Mucosa of gallbladder (tissue), 1 donor: Measurements from ENCODE around the gene HSD17B2. TPM values are rescaled to one million over a fixed set of nuclear protein-coding genes. Genes with fewer than 3 reads are reported as not detected.
"Not testable (repeated sequence)": the region's sequence is repeated elsewhere in the genome, so short reads cannot be mapped to it uniquely, and the experiment has no call there.

Experiments
- DNase-seq: peaks from one replicate; pipeline ENCODE4 v3.0.0-alpha.2; 2020; ENCODE audit warnings: low spot score
- total RNA-seq: library from RNA; stranded (reverse); gene quantifications from one replicate; pipeline ENCODE4 v1.2.1, GENCODE V29; 2021
- donor health status: DM: no; HTN: no; CAD: no.

Gene HSD17B2
- total RNA-seq, 1 donor from 2014 or later: 114 TPM

- no peak for DNase-seq
Observed at GRCh38 chr16:82081264-82081663, 46.2 kb downstream of the HSD17B2 start.

- no peak for DNase-seq
Observed at GRCh38 chr16:82082097-82082496, 47.0 kb downstream of the HSD17B2 start.

DNA sequence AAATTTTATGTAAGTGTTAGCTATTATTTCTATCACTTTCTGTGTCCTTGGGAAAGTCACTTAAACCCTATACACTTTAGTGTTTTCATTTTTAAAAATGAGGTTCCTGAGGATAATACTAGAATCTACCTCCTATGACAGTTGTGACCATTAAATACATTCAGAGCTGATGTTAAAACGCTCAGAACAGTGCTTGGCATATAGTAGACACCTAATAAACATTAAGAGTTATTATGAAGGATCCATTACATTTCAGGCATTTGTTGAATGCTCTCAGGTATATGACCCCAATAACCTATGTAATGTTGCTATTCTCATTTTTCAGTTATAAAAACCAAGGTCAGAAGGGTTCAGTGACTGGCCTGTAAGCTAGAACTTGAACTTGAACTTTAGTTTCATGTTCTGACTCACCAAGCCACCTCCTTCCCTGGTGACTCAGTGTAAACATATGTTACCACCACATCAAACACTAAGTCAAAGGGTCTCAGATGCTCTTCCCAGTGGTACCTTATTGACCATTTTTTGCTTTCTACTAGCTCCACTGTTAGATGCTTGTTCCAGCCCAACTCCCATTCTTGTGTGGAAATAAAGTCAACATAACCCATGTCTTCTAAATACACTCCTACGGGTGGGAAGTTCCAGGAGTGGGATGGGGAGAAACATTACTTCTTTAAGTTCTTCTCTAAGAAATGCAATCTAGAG lies 47.6 kb downstream of the HSD17B2 start:
- no peak for DNase-seq

DNA sequence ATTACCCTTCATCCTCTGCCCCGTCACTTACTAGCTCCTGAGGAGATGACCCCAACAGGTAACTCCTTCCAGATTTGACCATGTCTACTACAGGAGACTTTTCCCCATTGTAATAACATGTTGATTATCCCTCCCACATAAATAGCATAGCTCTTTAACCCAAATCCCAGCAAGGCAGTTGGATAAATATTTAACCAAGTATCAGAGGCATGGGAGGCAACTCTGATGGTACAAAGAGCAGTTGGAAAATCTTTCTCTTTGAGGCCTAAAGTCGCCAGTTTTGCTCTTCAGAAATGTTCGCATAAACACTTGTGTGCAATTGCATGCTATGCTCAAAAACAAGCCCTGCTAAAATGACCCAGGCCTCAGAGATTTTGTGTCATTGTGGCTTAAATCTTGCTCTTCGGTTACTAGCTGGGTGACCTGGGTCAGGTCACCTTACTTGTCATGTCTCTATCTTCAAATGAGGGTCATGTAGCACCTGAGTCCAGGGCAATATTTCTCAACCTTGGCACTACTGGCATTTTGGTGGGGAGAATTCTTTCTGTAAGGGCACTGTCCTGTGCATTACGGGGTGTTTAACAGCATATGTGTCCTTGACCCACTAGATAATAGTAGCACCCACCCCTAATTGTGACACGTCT lies 48.8 kb downstream of the HSD17B2 start:
- DNase-seq: no peak

GRCh38 chr16:82085011-82085779 lies 50.1 kb downstream of the HSD17B2 start:
- no peak for DNase-seq

GRCh38 chr16:82088483-82088882 lies 53.4 kb downstream of the HSD17B2 start:
- DNase-seq: no peak

GRCh38 chr16:82091241-82091640 lies 56.2 kb downstream of the HSD17B2 start:
- DNase-seq: no peak

DNA sequence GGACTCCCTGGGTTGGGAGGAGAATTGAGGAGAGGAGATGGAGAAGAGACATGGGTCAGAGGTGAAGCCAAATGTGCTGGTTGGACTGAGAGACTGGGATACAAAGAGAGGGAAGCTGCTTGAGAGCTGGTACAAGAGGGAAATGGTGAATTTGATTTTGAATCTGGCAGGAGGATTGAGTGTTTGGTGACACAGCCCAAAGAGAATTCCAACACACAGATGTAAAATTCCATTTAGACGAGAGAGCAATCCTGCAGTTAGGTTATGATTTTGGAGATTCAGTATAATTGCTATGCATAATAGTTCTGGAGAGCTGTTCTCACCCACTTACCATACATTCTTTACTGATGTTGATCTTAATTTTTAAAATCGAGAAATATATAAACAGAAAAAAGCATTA lies 57.7 kb downstream of the HSD17B2 start:
- no peak for DNase-seq

DNA sequence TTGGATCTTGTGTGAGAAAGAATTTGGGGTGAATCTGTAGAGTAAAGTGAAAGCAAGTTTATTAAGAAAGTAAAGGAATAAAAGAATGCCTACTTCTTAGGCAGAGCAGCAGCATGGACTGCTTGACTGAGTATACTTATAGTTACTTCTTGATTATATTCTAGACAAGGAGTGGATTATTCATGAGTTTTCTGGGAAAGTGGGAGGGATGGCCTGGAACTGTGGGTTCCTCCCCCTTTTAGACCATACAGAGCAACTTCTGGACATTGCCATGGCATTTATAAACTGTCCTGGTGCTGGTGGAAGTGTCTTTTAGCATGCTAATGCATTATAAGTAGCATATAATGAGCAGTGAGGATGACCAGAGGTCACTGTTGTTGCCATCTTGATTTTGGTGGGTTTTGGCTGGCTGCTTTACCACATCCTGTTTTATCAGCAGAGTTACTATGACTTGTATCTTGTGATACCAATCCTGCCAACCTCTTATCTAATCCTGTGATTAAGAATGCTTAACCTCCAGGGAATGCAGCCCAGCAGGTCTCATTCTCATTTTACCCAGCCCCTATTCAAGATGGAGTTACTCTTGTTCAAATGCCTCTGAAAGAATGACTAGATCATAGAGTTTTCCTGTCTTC lies 58.7 kb downstream of the HSD17B2 start:
- DNase-seq: no peak

GRCh38 chr16:82094942-82095540 lies 60.0 kb downstream of the HSD17B2 start:
- DNase-seq: no peak

DNA sequence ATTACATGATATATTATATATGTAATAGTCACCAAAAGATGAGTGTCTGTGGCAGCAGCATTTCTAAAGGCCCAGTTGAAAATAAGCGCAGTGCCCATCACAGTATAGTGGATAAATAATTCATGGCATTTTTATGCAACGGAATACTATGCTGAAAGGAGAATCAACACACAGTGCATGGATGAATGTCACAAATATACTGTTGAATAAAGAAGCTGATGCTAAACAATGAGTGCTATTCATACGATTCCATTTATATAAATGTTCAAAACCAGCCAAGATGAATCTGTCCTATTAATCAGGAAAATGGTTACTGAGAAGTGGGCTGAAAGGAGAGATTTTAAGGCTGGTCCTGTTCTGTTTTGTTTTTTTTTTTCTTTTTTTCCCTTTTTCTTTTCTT lies 61.6 kb downstream of the HSD17B2 start:
- DNase-seq: no peak

DNA sequence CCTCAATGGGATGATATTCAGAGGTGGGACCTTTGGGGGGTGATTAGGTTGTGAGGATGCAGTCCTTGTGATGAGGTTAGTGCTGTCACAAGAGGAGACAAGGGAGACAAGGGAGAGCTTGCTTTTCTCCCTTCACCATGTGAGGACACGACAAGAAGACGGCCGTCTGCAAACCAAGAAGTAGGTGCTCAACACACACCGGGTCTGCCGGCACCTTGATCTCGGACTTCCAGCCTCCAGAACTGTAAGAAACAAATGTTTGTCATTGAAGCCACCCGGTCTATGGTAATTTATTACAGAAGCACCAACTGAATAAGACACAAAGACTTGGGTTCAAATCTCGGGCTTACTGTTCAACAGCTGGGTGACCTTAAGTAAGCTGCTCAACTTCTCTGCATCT lies 70.1 kb downstream of the HSD17B2 start:
- no peak for DNase-seq

DNA sequence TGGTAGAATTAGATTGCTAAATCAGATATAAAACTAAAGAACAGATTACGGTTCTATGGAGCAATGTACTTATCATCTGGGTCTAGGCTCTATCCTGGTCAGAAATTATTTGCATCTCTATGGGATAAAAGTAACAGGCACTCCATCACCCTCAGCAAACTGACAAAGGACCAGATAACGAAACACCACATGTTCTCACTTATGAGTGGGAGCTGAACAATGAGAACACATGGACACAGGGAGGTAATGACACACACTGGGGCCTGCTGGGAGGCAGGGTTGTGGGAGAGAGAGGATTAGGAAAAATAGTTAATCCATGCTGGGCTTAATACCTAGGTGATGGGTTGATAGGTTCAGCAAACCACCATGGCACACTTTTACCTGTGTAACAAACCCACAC lies 73.0 kb downstream of the HSD17B2 start:
- no peak for DNase-seq

DNA sequence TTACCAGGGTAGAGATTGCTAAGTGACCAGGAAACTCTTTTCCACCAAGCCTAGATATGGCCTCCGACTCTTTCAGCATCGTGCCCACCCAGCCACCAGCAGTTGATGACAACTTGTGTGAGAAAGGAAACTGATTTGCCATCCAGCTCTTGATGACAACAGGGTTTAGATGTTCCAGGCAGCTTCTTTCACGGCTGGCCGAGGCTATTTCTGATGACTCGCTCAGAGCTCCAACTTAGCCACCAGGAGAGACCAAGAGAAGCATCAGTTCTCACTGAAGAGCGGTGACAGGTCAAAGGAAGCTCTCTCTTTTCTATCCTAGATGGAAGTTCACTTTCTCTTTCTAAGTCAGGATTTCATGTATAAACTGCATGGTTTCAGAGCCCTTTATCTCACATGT lies 73.7 kb downstream of the HSD17B2 start:
- DNase-seq: no peak

DNA sequence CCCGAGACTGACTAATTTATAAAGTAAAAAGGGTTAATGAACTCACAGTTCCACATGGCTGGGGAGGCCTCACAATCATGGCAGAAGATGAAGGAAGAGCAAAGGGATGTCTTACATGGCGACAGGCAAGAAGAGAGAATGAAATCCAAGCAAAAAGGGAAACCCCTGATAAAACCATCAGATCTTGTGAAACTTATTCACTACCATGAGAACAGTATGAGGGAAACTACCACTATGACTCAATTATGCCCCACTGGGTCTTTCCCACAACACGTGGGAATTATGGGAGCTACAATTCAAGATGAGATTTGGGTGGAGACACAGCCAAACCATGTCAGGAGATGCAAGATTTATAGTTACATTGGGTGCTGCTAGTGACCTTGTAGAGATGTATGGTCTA lies 74.2 kb downstream of the HSD17B2 start:
- not testable (repeated sequence) for DNase-seq

DNA sequence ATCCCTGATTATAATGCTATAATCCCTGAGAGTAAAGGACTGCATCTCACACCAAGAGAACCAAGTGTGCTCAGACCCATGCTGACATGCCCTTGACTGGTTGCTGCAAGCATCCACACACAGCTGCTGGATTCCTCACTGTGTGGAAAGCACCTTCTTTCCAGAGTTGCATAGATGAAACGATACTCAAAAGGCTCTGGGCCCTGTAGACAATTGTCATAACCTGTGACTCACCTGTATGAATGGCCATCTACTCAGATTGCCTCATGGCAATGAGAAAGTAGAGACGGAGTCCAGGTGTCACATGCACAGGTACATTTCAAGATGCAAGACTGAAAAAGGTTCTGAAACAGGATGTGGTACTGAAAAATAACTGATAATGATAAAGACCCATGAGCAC lies 76.9 kb downstream of the HSD17B2 start:
- no peak for DNase-seq

DNA sequence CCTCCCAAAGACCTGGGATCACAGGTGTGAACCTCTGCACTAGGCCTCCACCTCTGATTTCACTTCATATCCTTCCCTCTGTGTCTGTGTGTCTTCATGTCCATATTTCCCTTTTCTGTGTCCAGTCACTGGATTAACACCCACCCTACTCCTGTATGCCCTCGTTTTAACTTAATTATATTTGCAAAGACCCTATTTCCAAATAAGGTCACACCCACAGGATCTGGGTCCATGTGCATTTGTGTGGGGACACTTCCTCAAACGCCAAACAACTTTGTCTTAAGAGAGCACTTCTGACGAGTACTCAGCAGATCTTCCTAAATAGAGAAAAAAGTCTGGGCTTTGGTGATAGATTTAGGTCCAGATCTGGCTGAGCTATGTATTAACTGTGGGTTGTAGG lies 78.7 kb downstream of the HSD17B2 start:
- no peak for DNase-seq

DNA sequence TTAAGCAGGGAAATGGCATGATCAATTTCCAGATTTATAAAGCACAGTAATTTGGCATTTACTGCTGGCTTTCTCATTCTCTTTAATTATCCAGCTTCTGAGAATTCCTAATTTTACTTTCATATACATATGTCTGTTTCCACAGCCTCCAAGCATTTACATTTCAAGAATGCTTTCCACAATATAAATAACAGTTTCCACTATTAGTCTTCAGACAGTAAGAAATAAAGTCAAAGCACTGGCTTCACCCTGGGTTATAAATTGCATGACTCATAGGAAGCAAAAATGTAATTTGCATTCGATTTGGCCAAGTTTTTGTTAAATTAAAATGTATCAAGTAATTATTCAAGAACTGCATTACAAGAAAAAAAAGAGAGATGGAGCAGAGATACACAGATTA lies 81.5 kb downstream of the HSD17B2 start:
- DNase-seq: no peak

- DNase-seq: no peak
Observed at GRCh38 chr16:82118749-82119148, 83.7 kb downstream of the HSD17B2 start.

GRCh38 chr16:82119405-82119804 lies 84.4 kb downstream of the HSD17B2 start:
- no peak for DNase-seq

DNA sequence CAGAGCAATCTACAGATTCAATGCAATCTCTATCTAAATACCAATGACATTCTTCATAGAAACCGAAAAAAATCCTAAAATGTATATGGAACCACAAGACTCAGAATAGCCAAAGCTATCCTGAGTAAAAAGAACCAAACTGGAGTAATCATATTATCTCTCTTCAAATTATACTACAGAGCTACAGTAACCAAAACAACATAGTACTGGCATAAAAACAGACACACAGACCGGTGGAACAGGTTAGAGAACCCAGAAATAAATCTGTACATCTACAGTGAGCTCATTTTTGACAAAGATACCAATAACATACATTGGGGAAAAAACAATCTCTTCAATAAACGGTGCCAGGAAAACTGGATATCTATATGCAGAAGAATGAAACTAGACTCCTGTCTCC lies 89.6 kb downstream of the HSD17B2 start:
- no peak for DNase-seq

- no peak for DNase-seq
Observed at GRCh38 chr16:82129881-82130280, 94.8 kb downstream of the HSD17B2 start.
